HG03108 (cell line): ENCODE data around the gene PLEKHH1.
"Not testable (repeated sequence)": the region's sequence is repeated elsewhere in the genome, so short reads cannot be mapped to it uniquely, and the experiment has no call there.

ENCODE experiments used
- ATAC-seq: cut with Tn5 transposase; IDR thresholded peaks from one replicate; pipeline ENCODE4 v1.9.1; 2021; ENCODE audit warnings: moderate library complexity; ENCODE audit not compliant: unreplicated experiment

Gene PLEKHH1

GRCh38 chr14:67620217-67620785, 87.2 kb downstream of the PLEKHH1 start:
- no peak for ATAC-seq

GRCh38 chr14:67622675-67623074, 89.6 kb downstream of the PLEKHH1 start:
- ATAC-seq, result no peak

GRCh38 chr14:67623114-67623513, 90.0 kb downstream of the PLEKHH1 start:
- ATAC-seq, result no peak

- not testable (repeated sequence) for ATAC-seq
These were observed 93.0 kb downstream of the PLEKHH1 start for GRCh38 chr14:67626131-67626530.

GRCh38 chr14:67627519-67627918, 94.4 kb downstream of the PLEKHH1 start:
- ATAC-seq, result no peak

GRCh38 chr14:67630186-67630585, 97.1 kb downstream of the PLEKHH1 start:
- no peak for ATAC-seq

- ATAC-seq, result no peak
These were observed 97.8 kb downstream of the PLEKHH1 start for GRCh38 chr14:67630938-67631337.

GRCh38 chr14:67633451-67634147, 100.5 kb downstream of the PLEKHH1 start:
- no peak for ATAC-seq

GRCh38 chr14:67636361-67636919, 103.3 kb downstream of the PLEKHH1 start:
- ATAC-seq, result no peak

GRCh38 chr14:67638642-67639041, 105.6 kb downstream of the PLEKHH1 start:
- ATAC-seq, result no peak
